ENCODE measurements around the gene TTLL6.

Gene TTLL6

DNA sequence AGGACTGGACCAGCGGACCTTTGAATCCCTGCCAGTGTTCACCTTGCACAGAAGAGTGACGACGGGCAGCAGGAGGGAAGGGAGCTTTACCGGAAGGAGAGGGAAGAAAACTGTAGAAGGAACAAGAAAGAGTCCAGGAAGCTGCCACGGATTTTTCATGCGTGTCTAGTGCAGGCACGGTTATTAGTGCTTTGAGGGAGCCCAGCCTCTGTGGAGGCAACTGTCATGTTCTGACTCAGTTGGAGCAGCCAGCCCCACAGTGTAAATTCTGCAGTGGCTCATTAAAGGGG lies 82.0 kb downstream of the TTLL6 start:
- DNase-seq = no peak

GRCh38 chr17:48734333-48735061 lies 82.5 kb downstream of the TTLL6 start:
- DNase-seq = no peak

GRCh38 chr17:48733632-48734328 lies 83.2 kb downstream of the TTLL6 start:
- no peak for DNase-seq

- no peak for DNase-seq
Observed at GRCh38 chr17:48732688-48733629, 84.1 kb downstream of the TTLL6 start.

GRCh38 chr17:48731355-48731754 lies 85.7 kb downstream of the TTLL6 start:
- DNase-seq = no peak

- DNase-seq = no peak
Observed at GRCh38 chr17:48730240-48730550, 86.8 kb downstream of the TTLL6 start.

- no peak for DNase-seq
Observed at GRCh38 chr17:48729335-48730239, 87.4 kb downstream of the TTLL6 start.

DNA sequence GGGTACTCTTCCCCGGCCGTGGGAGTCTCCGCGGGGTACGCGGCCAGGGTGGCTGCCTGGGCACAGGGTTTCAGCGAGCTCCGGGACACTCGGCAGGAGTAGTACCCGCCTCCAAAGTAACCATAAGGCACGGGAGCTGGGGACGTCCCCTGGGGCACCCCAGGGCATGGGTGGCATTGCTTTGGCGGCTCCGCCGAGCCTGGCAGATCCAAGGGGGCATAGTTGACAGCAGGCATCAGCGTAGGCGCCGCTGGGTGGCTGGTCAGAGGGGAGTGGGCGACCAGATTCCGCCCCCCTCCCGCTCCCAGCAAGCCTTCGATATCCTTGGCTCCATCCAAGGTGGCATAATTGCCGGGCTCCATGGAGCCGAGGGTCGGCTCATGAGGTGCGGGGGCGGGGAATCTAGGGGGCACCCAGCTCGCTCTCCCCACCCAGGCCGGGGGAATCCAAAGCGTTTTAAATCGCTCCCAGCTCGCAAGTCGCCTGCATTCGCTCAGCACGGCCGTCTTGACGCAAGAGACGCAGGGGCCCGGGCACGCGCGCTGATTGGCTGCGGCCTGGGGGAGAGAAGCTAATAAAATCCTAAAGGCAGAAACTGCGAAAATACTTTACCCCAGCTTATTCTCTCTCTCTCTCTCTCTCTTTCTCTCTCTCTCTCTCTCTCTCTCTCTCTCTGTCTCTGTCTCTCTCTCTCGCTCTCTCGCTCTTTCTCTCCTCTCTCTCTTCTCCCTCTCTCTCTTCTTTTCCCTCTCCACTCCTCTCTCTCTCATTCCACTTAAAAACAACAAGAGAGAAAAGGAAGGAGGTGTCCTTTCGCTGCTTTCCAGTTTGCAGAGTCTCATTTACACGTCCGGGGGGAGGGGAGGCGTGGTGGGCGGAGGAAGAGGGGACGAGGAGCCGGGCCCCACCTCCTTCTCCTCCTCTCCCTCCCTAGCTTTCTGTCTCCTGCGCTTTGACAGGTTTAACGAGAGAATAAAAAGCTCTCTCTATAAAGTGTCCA lies 88.5 kb downstream of the TTLL6 start, which contains the start of gene HOXB13:
Gene HOXB13, minus strand, starts transcription at position 519 of the 1,000 bp plus-strand sequence. Its CDS starts 157 bp downstream, at position 362.
- peak; percentile 64 for DNase-seq

DNA sequence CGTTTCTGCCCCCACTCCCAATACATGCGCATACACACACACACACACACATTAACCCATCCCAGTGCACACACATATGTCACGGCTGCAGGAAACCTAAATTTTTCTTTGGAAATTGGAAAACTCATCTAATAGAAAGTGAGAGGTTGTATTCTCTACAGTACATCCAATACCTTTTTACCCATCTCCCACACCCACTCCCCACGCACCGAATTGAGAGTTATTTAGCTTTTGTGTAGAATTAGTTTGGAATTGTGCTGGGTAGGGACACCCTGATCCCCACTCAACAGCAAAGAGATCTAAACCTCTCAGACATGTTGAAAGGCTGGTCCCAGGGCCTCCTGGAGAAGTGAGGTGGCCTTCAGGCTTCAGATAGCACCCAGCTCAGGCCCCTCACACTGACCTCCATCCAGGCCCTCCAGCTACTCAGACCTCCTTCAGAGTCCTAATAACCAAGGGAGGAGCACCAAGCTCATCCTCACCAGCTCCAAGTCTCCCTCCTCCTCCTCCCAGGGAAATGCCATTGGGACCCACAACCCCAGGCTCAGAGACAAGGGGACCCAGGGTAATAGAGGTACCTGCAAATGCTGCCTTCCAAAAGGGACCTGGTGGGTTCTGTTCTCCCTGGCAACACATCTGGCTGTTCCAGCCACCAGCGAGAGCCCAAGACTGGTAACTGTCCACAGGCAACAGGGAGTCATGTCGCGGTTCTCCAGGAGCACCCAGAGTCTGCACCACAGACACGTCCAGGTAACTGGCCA lies 89.4 kb downstream of the TTLL6 start:
- DNase-seq = no peak

DNA sequence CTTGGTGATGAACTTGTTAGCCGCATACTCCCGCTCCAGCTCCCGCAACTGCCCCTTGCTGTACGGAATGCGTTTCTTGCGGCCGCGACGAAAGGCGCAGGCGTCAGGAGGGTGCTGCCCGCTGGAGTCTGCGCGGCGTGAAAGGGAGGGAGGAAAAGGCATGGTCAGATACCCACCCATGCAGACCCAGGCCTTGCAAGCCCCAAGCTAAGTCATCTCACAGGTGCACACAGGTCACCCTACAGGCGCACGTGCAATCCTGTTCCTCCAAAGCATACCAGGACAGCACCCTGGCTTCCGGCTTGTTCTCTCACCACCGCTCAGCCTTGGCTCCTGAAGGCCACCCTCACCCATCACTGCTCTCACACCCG lies 90.1 kb downstream of the TTLL6 start:
- no peak for DNase-seq

DNA sequence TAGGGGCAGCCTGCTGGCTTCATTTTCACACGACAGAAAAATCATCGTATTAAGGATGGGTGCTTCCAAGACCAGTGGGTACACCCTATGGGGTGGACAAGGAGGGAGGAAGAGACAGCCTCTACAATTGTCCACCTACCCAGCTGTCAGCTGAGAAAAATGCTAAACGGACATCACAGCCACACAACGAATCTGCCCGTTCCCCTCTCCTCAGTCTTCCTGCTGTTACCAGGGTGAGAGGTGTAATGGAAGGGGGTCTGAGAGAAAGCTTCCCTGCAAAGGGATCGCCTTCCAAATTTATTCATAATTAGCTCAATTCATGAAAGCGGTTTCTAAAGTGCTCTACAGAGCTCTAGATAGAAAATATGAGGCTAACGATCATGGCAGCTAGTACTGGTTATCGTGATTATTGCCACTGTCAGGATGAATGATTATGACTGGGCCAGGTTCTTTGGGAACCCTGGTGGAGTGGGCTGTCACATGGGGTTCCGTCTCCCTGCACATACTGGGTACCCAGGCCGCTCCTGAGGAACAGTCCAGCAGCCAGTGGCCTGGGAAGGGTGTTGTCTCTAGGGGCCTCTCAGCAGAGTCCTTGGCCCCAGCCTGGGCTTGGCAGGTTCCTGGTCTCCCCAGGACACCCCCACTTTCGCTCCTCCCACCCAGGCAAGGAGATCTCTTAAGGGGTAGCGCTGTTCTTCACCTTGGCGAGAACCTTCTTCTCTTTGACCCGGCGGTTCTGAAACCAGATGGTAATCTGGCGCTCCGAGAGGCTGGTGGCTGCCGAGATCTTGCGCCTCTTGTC lies 90.7 kb downstream of the TTLL6 start:
- DNase-seq = no peak

DNA sequence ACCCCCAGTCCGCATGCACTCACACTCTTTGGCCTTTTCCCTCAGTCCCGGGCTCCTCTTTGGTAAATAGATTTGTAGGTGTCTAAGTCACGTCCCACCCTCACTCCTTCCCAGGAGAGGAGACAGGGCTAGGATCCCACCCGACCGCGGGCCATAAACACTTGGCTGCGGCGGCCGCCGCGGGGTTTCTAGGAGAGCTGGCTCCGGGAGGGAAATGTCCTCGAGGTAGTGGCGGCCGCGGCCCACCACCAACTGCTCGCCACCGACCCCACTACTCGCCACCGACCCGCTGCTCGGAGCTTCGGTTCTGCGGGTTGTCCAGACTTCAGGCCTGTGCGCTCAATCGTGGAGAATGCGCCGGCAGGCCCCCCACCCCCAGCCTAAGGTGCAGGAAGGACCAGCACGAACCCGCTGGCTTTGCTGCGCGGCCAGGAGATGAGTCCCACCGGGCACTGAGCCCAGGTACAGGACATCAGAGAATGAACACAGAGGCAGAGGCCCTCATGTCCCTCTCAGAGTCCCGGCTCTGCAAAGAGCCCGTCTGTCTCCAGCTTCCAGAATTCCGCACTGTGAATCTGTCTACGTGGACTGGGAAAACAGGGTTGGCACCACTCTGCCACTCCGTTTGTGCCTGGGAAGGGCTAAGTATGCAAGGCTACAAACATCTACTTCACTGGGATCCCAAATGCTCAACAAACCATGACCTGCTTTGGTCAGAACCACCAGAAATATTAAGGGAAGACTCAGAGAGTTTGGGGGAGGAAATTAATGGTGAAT lies 91.6 kb downstream of the TTLL6 start:
- DNase-seq = no peak

- no peak for DNase-seq
Observed at GRCh38 chr17:48725004-48725287, 92.1 kb downstream of the TTLL6 start.

DNA sequence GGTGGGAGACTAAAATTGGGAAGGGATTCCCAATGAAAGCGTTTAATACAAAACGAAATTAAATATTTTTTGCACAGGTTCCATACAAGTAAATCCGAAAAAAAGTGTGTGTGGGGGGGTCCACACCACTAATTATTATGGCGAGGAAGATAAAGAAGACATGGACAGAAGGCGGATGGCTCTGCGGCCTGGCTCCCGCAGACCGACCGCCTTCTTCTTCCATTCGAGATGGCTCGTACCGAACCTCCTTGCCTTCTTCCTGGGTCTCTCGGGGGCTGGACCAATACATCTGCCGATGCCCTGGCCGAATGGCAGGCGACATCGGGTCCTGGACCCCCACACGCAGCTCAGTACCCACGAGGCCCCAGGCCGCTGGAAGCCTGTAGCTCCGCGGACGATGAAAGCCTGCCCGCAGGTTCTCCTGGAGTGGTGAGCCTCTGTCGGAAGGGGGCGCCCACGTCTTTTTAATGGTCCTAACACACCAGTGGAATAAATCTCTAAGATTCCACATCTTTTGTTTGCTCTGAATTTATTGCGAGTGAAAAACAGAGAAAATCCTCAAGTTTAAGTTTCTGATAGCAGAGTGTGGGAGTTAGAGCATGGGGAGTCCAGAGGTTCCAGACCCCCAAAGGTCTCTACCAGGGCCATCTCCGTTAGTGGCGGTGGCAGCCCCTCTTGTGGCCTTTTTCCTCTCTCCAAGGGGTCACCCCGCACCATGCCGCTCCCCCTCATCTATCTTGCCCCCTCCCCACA lies 92.6 kb downstream of the TTLL6 start:
- peak; percentile 73 for DNase-seq

DNA sequence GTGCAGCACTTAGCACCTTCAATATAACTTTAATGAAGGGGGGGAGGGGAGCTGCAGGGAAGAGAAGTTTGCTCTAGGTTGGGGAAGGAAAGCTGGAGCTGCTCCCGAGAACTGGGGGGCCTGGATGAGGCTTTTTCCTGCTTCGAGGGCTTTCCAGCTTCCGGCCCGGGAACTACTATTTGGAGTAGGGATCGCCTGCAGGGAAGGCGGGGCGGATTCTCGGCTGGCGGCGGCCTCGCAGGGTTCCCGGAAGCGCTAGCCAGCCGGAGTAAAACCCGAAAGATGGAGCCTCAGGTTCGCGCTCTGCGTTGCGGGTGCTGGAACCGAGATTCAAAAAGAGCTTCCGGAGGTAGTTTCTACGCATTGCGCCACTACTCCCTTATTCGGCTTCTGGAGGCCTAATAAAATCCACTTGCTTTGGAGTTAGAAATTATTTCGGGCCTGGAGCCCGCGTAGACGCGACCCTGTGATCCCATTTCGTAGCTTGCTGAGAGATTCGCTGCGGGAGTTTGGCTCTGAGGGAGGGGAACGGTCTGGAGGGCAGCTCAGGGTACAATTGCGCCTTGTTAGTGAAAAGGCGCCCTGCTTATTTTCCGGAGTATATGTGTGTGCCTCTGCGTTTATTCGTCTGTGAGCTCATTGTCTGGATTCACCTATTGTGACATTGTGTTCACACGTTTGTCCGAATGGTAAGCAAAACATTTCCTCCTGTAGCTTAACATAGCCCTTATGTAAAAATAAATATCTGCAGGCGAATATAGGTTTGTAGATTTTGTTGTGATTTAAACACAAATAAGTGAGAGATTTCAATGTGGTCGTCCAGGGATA lies 93.4 kb downstream of the TTLL6 start:
- no peak for DNase-seq

DNA sequence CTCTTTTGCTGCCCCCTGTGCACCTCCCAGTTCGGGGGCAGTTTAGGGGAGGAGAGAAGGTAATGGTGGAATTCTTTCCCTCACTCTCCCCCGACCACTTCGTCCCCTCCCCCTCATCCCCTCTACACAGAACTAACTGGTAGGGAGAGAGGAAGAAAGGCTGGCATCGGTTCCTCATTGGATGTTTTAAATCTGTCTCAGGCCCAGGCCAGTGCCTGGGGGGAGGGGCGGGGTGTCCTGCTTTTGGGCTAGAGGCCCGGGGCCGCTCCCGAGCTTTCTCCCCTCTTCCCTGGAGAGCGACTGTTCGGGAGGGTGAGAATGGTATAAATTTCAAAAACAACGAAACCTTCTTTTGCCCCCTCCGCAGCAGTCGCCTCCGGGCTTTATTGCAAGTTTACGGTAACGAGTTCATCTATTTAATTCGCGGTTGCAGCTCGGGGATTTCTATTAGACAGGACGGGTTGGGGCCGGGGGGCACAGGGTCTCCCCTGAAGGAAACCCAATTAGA lies 94.1 kb downstream of the TTLL6 start, which contains the start of gene PRAC2:
Gene PRAC2, plus strand, starts transcription at position 271 of the 508 bp plus-strand sequence. CDS start 1,226 bp downstream, outside the sequence.
- no peak for DNase-seq
